GM23338 (cell line): Measurements from ENCODE around the gene GPD1.
A peak's percentile ranks its signal among the peaks of the same experiment; 100 is the strongest.

ENCODE experiments used
- CREB1 ChIP-seq: fragments of 250-450 bp; sonication (Bioruptor Pico); IDR thresholded peaks from 2 replicates; pipeline ENCODE4 v1.5.0; 2020; ENCODE audit warnings: low read depth, mild to moderate bottlenecking, moderate library complexity
- EZH2 ChIP-seq: fragments of 200-600 bp; sonication (generic); IDR thresholded peaks from one replicate; pipeline ENCODE4 v1.8.0; 2017; ENCODE audit warnings: antibody characterized with exemption, mild to moderate bottlenecking, low read depth; ENCODE audit not compliant: unreplicated experiment
- JUNB ChIP-seq: IDR thresholded peaks from one replicate; pipeline ENCODE4 v1.6.1; 2016; ENCODE audit warnings: antibody characterized with exemption; ENCODE audit not compliant: unreplicated experiment
- POLR2AphosphoS5 ChIP-seq: IDR thresholded peaks from 2 replicates; pipeline ENCODE4 v1.6.1; 2016; ENCODE audit warnings: antibody characterized with exemption, low read depth
- ZNF114 ChIP-seq: fragments of 250-450 bp; sonication (Bioruptor Pico); IDR thresholded peaks from 2 replicates; pipeline ENCODE4 v1.5.0; 2020; ENCODE audit warnings: mild to moderate bottlenecking, moderate library complexity
- ZNF331 ChIP-seq: fragments of 250-450 bp; sonication (Bioruptor Pico); IDR thresholded peaks from 2 replicates; pipeline ENCODE4 v1.5.0; 2020; ENCODE audit warnings: low read depth, mild to moderate bottlenecking, moderate library complexity
- TF ChIP-seq, protein P1 (sequence below), 2 experiments: fragments of 200-600 bp in 1 of 2; sonication (generic) in 1 of 2; conservative IDR thresholded peaks; 2 replicates each; pipeline versions ENCODE4 v1.5.1 to v1.6.1; 2016 to 2017; ENCODE audit warnings: antibody characterized with exemption in 2 of 2, low read depth in 2 of 2, mild to moderate bottlenecking in 2 of 2, moderate library complexity in 1 of 2
- TF ChIP-seq, protein P2 (sequence below): IDR thresholded peaks from one replicate; pipeline ENCODE4 v1.6.1; 2018; ENCODE audit warnings: antibody characterized with exemption; ENCODE audit not compliant: unreplicated experiment

DNA sequence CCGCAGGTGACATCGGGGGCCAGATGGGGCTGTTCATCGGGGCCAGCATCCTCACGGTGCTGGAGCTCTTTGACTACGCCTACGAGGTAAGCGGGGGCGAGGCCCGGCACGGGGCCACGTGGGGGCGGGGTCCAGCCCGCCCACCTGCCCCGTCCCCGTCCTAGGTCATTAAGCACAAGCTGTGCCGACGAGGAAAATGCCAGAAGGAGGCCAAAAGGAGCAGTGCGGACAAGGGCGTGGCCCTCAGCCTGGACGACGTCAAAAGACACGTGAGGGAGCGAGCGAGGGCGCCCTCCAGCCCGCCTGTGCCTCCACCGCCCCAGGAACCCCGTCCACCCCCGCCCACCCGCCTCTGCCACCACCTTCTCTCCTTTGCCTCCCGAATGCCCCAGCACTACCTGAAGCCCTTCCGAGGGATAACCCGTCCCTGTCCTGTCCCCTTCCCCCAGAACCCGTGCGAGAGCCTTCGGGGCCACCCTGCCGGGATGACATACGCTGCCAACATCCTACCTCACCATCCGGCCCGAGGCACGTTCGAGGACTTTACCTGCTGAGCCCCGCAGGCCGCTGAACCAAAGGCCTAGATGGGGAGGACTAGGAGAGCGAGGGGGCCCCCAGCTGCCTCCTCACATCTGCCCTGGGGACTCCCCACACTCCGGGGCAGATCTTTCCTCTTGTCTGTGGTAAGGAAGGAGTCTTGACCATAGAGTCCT, 22.6 kb upstream of the GPD1 start:
- TF ChIP-seq, protein P1, sequence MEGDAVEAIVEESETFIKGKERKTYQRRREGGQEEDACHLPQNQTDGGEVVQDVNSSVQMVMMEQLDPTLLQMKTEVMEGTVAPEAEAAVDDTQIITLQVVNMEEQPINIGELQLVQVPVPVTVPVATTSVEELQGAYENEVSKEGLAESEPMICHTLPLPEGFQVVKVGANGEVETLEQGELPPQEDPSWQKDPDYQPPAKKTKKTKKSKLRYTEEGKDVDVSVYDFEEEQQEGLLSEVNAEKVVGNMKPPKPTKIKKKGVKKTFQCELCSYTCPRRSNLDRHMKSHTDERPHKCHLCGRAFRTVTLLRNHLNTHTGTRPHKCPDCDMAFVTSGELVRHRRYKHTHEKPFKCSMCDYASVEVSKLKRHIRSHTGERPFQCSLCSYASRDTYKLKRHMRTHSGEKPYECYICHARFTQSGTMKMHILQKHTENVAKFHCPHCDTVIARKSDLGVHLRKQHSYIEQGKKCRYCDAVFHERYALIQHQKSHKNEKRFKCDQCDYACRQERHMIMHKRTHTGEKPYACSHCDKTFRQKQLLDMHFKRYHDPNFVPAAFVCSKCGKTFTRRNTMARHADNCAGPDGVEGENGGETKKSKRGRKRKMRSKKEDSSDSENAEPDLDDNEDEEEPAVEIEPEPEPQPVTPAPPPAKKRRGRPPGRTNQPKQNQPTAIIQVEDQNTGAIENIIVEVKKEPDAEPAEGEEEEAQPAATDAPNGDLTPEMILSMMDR (conservative IDR thresholded peaks at IDR 0.05; ENCODE audit: low read depth in 2 of 2), result no peak
- TF ChIP-seq POLR2AphosphoS5 (no peak), CREB1 (0 out of 2 replicates have a peak, but pooled peaks have one; percentile 44), JUNB (no peak), ZNF114 (CRISPR knock-in tag) (no peak), ZNF331 (CRISPR knock-in tag) (no peak), EZH2 (no peak)
- TF ChIP-seq, protein P2, sequence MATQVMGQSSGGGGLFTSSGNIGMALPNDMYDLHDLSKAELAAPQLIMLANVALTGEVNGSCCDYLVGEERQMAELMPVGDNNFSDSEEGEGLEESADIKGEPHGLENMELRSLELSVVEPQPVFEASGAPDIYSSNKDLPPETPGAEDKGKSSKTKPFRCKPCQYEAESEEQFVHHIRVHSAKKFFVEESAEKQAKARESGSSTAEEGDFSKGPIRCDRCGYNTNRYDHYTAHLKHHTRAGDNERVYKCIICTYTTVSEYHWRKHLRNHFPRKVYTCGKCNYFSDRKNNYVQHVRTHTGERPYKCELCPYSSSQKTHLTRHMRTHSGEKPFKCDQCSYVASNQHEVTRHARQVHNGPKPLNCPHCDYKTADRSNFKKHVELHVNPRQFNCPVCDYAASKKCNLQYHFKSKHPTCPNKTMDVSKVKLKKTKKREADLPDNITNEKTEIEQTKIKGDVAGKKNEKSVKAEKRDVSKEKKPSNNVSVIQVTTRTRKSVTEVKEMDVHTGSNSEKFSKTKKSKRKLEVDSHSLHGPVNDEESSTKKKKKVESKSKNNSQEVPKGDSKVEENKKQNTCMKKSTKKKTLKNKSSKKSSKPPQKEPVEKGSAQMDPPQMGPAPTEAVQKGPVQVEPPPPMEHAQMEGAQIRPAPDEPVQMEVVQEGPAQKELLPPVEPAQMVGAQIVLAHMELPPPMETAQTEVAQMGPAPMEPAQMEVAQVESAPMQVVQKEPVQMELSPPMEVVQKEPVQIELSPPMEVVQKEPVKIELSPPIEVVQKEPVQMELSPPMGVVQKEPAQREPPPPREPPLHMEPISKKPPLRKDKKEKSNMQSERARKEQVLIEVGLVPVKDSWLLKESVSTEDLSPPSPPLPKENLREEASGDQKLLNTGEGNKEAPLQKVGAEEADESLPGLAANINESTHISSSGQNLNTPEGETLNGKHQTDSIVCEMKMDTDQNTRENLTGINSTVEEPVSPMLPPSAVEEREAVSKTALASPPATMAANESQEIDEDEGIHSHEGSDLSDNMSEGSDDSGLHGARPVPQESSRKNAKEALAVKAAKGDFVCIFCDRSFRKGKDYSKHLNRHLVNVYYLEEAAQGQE, result no peak
